GM12878 (cell line): ENCODE data around the gene SLC39A11. TPM values are rescaled to one million over a fixed set of nuclear protein-coding genes. Genes with fewer than 3 reads are reported as not detected.

Experiments
- ATAC-seq: fragments of 200-7000 bp; cut with Tn5 transposase; 3 replicates; pipeline ENCODE4 v1.9.1; 2020; ENCODE audit warnings: mild to moderate bottlenecking, moderate library complexity
- BruUV-seq: library from RNA; stranded (reverse); fragments of 400-500 nt; replicated peaks from 2 replicates; lab custom pipeline; 2021; lab: Mats Ljungman, UMichigan
- CTCF ChIA-PET: fragments of 300-600 bp; sonication (Branson Sonifier 250); formaldehyde crosslinking; extraction: SDS; loops from one replicate; lab custom pipeline; 2021; ENCODE audit warnings: inconsistent platforms; lab: Yijun Ruan, JAX
- POLR2A ChIA-PET: fragments of 350-600 bp; formaldehyde crosslinking; extraction: SDS; loops from one replicate; lab custom pipeline; 2021; ENCODE audit warnings: inconsistent platforms; lab: Charles Lee
- RAD21 ChIA-PET: fragments of 300-600 bp; sonication (Branson Sonifier 250); formaldehyde crosslinking; loops from one replicate; lab custom pipeline; 2023; ENCODE audit warnings: antibody characterized with exemption; ENCODE audit not compliant: unreplicated experiment; lab: Charles Lee
- SMC1A ChIA-PET: fragments of 300-600 bp; sonication (Branson Sonifier 250); formaldehyde crosslinking; loops from one replicate; lab custom pipeline; 2023; ENCODE audit not compliant: unreplicated experiment, uncharacterized antibody; lab: Charles Lee
- DNase-seq: peaks from one replicate; pipeline ENCODE4 v3.0.0-alpha.2; 2011; ENCODE audit warnings: low read depth, low spot score
- FAIRE-seq: peaks from 3 replicates; lab custom pipeline; 2011; peaks lifted over from hg19 to GRCh38; lab: Jason Lieb, UNC
- H2AFZ ChIP-seq: 2 replicates; pipeline ENCODE4 v1.6.0; 2011; ENCODE audit warnings: low read depth, low read length, control low read depth; ENCODE audit not compliant: control insufficient read depth
- H3K27ac ChIP-seq: 2 replicates; pipeline ENCODE4 v1.5.1; 2011; ENCODE audit warnings: control low read depth; ENCODE audit not compliant: control insufficient read depth, insufficient read depth
- H3K27me3 ChIP-seq, 2 experiments: replicated peaks in 1 of 2; 2 replicates each; pipeline versions ENCODE4 v1.6.0 to v1.6.1; 2011; ENCODE audit warnings: low read length in 1 of 2; ENCODE audit not compliant: control insufficient read depth in 2 of 2, insufficient read depth in 2 of 2
- H3K36me3 ChIP-seq, 2 experiments: 2 replicates each; pipeline ENCODE4 v1.5.1; 2011; ENCODE audit warnings: low read length in 1 of 2; ENCODE audit not compliant: control insufficient read depth in 2 of 2, insufficient read depth in 2 of 2
- H3K4me1 ChIP-seq: 2 replicates; pipeline ENCODE4 v1.6.1; 2011; ENCODE audit warnings: mild to moderate bottlenecking, low read length, moderate library complexity, mixed read lengths; ENCODE audit not compliant: control insufficient read depth, insufficient read depth
- H3K4me2 ChIP-seq: 2 replicates; pipeline ENCODE4 v1.6.0; 2011; ENCODE audit warnings: control low read depth; ENCODE audit not compliant: control insufficient read depth, insufficient read depth
- H3K4me3 ChIP-seq: fragments of 200-600 bp; sonication (generic); 2 replicates; pipeline ENCODE4 v1.5.1; 2016
- H3K79me2 ChIP-seq: 2 replicates; pipeline ENCODE4 v1.6.0; 2011; ENCODE audit warnings: low read length; ENCODE audit not compliant: control insufficient read depth, insufficient read depth
- H3K9ac ChIP-seq: 2 replicates; pipeline ENCODE4 v1.8.0; 2011; ENCODE audit warnings: low read length, control low read depth, mixed read lengths; ENCODE audit not compliant: control insufficient read depth, insufficient read depth
- H3K9me3 ChIP-seq: replicated peaks from 3 replicates; pipeline ENCODE4 v1.5.1; 2011; ENCODE audit warnings: mild to moderate bottlenecking, low read length; ENCODE audit not compliant: control insufficient read depth, insufficient read depth
- H4K20me1 ChIP-seq: 2 replicates; pipeline ENCODE4 v1.6.0; 2011; ENCODE audit not compliant: control insufficient read depth, insufficient read depth
- BMI1 ChIP-seq: fragments of 450-650 bp; IDR thresholded peaks from 2 replicates; pipeline ENCODE4 v1.6.1; 2016; ENCODE audit warnings: mild to moderate bottlenecking, moderate library complexity, borderline replicate concordance
- CBX3 ChIP-seq: fragments of 200-600 bp; sonication (generic); IDR thresholded peaks from 2 replicates; pipeline ENCODE4 v1.6.1; 2016; ENCODE audit warnings: low read depth, borderline replicate concordance
- GABPA ChIP-seq: IDR thresholded peaks from 2 replicates; pipeline ENCODE4 v1.6.1; 2014; ENCODE audit warnings: antibody characterized with exemption, low read depth, mild to moderate bottlenecking, inconsistent platforms
- KDM1A ChIP-seq: fragments of 200-600 bp; sonication (generic); IDR thresholded peaks from 2 replicates; pipeline ENCODE4 v1.6.1; 2016; ENCODE audit warnings: borderline replicate concordance
- MTA2 ChIP-seq: fragments of 450-650 bp; IDR thresholded peaks from 2 replicates; pipeline ENCODE4 v1.6.1; 2016; ENCODE audit warnings: low read depth, mild to moderate bottlenecking, moderate library complexity
- NR2F1 ChIP-seq: fragments of 450-650 bp; conservative IDR thresholded peaks from 2 replicates; pipeline ENCODE4 v1.6.1; 2017; ENCODE audit warnings: mild to moderate bottlenecking
- PRDM15 ChIP-seq: fragments of 450-650 bp; formaldehyde crosslinking; IDR thresholded peaks from 2 replicates; pipeline ENCODE4 v1.4.0; 2020; ENCODE audit warnings: mild to moderate bottlenecking, moderate library complexity
- SMAD5 ChIP-seq: IDR thresholded peaks from 2 replicates; pipeline ENCODE4 v1.6.1; 2016; ENCODE audit warnings: antibody characterized with exemption, low read depth
- SPI1 ChIP-seq: IDR thresholded peaks from 2 replicates; pipeline ENCODE4 v1.6.1; 2011; ENCODE audit warnings: low read depth, mild to moderate bottlenecking, low read length, moderate library complexity, borderline replicate concordance; ENCODE audit not compliant: insufficient read depth
- TBL1XR1 ChIP-seq: IDR thresholded peaks from 2 replicates; pipeline ENCODE4 v1.6.1; 2012; ENCODE audit warnings: low read depth, low read length, improper control_type of control experiment
- WGBS: methylation state at CpG from one replicate; pipeline ENCODE4 v1.1.6; 2016; ENCODE audit warnings: low lambda C conversion rate; ENCODE audit not compliant: insufficient replicate concordance, insufficient coverage; ENCODE audit errors: missing lambda C conversion rate; 5-methylcytosine and 5-hydroxymethylcytosine counted together
- in situ Hi-C: fragments of 300-500 bp; cut with MboI; formaldehyde crosslinking; loops from 9 replicates; pipeline ENCODE4 v1.14.3; 2018; ENCODE audit warnings: mixed read lengths
- intact Hi-C: fragments of 100-400 bp; cut with micrococcal nuclease; formaldehyde crosslinking; loops from one replicate; pipeline ENCODE4 v1.14.2; 2022; ENCODE audit not compliant: unreplicated experiment
- polyA plus RNA-seq, 11 experiments: library from polyadenylated mRNA; depleted of rRNA in 4 of 11; unstranded in 6 of 11; stranded (reverse) in 5 of 11; fragments of >200 nt; fragmentation: Nextera tagmentation in 4 of 11; fragmentation: Illumina TruSeq in 1 of 11; extraction: Ambion mirVana in 4 of 11; extraction: Trizol in 1 of 11; gene quantifications; 1 replicate in 1 of 11; 2 replicates in 10 of 11; pipeline versions ENCODE4 v1.2.1 to v1.2.3, GENCODE V29; 2011 to 2016; ENCODE audit warnings: inconsistent platforms in 2 of 11, missing spikeins in 2 of 11, low read depth in 1 of 11
- total RNA-seq, 4 experiments: library from RNA; depleted of rRNA in 3 of 4; stranded (reverse); fragments of >200 nt in 3 of 4; fragmentation: Illumina TruSeq in 1 of 4; extraction: Trizol in 1 of 4; gene quantifications; 2 replicates each; pipeline versions ENCODE4 v1.2.1 to v1.2.3, GENCODE V29; 2013 to 2021
- TF ChIP-seq, protein P1 (sequence below): fragments of 150-350 bp; IDR thresholded peaks from 2 replicates; pipeline ENCODE4 v1.6.1; 2016; ENCODE audit warnings: low read depth, low read length

The SLC39A11 gene
- total and polyA plus RNA-seq, 10 of the 15 experiments (the other 5 are each of a cell fraction or from before 2014, with no cell fraction given): 8.6 to 23.8 (median 14.0) TPM

DNA sequence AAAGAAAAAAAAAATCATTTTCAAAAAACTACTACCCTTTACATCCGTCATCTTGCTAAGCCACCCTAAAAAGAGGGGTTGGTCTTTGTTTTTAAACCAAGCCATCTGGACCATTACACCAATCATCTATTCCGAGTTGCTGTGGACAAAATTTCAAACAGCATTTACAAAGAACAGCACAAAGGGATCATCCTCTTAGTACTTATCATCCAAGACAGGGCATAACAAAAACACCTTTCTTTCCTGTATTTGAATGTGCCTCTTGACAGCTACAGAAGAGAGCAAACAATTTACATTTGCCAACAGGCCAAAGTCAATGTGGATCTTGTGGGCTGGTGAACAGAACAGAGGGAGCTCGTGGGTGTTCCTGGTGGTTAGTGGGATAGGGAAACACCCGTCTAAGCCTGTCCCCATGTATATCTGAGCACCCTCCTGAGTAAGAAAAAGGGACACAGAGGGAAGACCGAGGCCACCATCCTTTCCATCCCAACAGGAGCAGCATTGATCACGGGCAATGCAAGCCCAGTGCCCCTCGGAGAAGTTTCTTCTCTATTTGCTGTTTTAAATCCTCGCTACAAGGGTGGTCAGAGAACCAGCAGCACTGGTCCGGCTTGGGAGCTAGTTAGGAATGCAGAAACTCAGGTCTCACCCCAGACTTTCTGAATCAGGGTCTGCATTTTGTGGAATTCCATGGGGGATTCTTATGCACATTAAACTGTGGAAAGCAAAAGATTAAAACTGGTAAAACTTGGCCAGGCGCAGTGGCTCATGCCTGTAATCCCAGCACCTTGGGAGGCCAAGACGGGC, 1.9 kb downstream of the SLC39A11 start:
- BruUV-seq: no TSS peak
- Histone ChIP-seq H3K79me2 (peaks cover 15% of the 10 kb centered on the region), H2AFZ (no peak overlapping the region), H4K20me1 (no peaks in the 10 kb centered on the region), H3K4me2 (peak overlapping the region; percentile 39; the same call in 1 of the 2 replicates), H3K27me3 (no peaks in the 10 kb centered on the region), H3K9ac (no peak overlapping the region; the same call in 1 of the 2 replicates), H3K4me3 (no peak overlapping the region), H3K27ac (no peak overlapping the region), H3K36me3 (peaks cover 0 to 9% of the 10 kb centered on the region in 2 experiments; a peak in 1 of 4 replicates), H3K9me3 (no peaks in the 10 kb centered on the region), H3K4me1 (peaks cover 7% of the 10 kb centered on the region; the same call in 1 of the 2 replicates)
- ChIA-PET CTCF (interaction anchor here (1.5 to 2.4 kb wide), 4 partner anchors 10 to 363 kb away, joined by 3 to 14 read pairs (median 6); no protein-coding TSS in a partner anchor), POLR2A (interaction anchor here (1.4 kb wide), 1 partner anchor 226 kb away, joined by 3 read pairs; no protein-coding TSS in a partner anchor), SMC1A (interaction anchor here (0.6 to 1.1 kb wide), 3 partner anchors 16 to 352 kb away, joined by 3 read pairs; no protein-coding TSS in a partner anchor), RAD21 (interaction anchor here (0.6 to 2.1 kb wide), 2 partner anchors 66 to 280 kb away, joined by 3 to 6 read pairs; no protein-coding TSS in a partner anchor)
- ATAC-seq: no peak
- 86% methylated on average over 11 of the region's 11 CpGs for WGBS
- DNase-seq: no peak
- FAIRE-seq: no peak
- in situ Hi-C loops: no loop called here
- intact Hi-C loops: loop anchor here (5.0 kb wide), 2 partner anchors 67 to 363 kb away; no protein-coding TSS in a partner anchor
- no peak for TF ChIP-seq TBL1XR1
- no peak for TF ChIP-seq PRDM15 (CRISPR knock-in tag)
- no peak for TF ChIP-seq SMAD5
- no peak for TF ChIP-seq CBX3
- TF ChIP-seq GABPA: no peak
- TF ChIP-seq, protein P1, sequence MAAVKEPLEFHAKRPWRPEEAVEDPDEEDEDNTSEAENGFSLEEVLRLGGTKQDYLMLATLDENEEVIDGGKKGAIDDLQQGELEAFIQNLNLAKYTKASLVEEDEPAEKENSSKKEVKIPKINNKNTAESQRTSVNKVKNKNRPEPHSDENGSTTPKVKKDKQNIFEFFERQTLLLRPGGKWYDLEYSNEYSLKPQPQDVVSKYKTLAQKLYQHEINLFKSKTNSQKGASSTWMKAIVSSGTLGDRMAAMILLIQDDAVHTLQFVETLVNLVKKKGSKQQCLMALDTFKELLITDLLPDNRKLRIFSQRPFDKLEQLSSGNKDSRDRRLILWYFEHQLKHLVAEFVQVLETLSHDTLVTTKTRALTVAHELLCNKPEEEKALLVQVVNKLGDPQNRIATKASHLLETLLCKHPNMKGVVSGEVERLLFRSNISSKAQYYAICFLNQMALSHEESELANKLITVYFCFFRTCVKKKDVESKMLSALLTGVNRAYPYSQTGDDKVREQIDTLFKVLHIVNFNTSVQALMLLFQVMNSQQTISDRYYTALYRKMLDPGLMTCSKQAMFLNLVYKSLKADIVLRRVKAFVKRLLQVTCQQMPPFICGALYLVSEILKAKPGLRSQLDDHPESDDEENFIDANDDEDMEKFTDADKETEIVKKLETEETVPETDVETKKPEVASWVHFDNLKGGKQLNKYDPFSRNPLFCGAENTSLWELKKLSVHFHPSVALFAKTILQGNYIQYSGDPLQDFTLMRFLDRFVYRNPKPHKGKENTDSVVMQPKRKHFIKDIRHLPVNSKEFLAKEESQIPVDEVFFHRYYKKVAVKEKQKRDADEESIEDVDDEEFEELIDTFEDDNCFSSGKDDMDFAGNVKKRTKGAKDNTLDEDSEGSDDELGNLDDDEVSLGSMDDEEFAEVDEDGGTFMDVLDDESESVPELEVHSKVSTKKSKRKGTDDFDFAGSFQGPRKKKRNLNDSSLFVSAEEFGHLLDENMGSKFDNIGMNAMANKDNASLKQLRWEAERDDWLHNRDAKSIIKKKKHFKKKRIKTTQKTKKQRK: no peak
- no peak for TF ChIP-seq SPI1
- TF ChIP-seq NR2F1: no peak
- TF ChIP-seq BMI1: no peak
- no peak for TF ChIP-seq KDM1A
- no peak for TF ChIP-seq MTA2
